ENCODE measurements around the gene KRTAP5-5. TPM values are rescaled to one million over a fixed set of nuclear protein-coding genes. Genes with fewer than 3 reads are reported as not detected.

The KRTAP5-5 gene
- total and polyA plus RNA-seq, 2 donors (not counting 1 experiment from before 2014, with no cell fraction given) = not detected

- H3K27ac ChIP-seq (ENCODE audit: low read length in 2 of 2) = no peak overlapping the region
- intact Hi-C loops (cut with micrococcal nuclease) = no loop called here
- TF ChIP-seq EZH2 (IDR thresholded peaks at IDR 0.05; ENCODE audit: borderline replicate concordance, insufficient read depth, low read depth, low read length, poor library complexity, severe bottlenecking) = no peak
- TF ChIP-seq, protein P1, sequence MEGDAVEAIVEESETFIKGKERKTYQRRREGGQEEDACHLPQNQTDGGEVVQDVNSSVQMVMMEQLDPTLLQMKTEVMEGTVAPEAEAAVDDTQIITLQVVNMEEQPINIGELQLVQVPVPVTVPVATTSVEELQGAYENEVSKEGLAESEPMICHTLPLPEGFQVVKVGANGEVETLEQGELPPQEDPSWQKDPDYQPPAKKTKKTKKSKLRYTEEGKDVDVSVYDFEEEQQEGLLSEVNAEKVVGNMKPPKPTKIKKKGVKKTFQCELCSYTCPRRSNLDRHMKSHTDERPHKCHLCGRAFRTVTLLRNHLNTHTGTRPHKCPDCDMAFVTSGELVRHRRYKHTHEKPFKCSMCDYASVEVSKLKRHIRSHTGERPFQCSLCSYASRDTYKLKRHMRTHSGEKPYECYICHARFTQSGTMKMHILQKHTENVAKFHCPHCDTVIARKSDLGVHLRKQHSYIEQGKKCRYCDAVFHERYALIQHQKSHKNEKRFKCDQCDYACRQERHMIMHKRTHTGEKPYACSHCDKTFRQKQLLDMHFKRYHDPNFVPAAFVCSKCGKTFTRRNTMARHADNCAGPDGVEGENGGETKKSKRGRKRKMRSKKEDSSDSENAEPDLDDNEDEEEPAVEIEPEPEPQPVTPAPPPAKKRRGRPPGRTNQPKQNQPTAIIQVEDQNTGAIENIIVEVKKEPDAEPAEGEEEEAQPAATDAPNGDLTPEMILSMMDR (IDR thresholded peaks at IDR 0.05) = no peak
- H3K36me3 ChIP-seq (replicated peaks in 1 of 2; ENCODE audit: control extremely low read depth in 1 of 2, control insufficient read depth in 1 of 2, extremely low read depth in 1 of 2, insufficient read depth in 2 of 2, low read length in 1 of 2) = no peaks in the 10 kb centered on the region
- Mint-ChIP-seq H3K4me3 (no peak overlapping the region), H3K27me3 (peaks cover 26% of the 10 kb centered on the region), H3K9me3 (ENCODE audit: insufficient read depth) (no peaks in the 10 kb centered on the region), H3K4me1 (peaks cover 3% of the 10 kb centered on the region), H3K27ac (no peak overlapping the region)
- H2AFZ ChIP-seq (ENCODE audit: insufficient read depth, low read depth, low read length, poor library complexity, severe bottlenecking) = no peak overlapping the region
- ChIA-PET POLR2A (no interaction called here), CTCF (interaction anchor here (1.0 kb wide), 1 partner anchor 29 kb away, joined by 4 read pairs; no protein-coding TSS in a partner anchor)
- no peak overlapping the region for H3K4me3 ChIP-seq (ENCODE audit: control extremely low read depth in 1 of 5, extremely low read depth in 1 of 5, insufficient read depth in 1 of 5, low read depth in 2 of 5, low read length in 4 of 5)
- no peaks in the 10 kb centered on the region for H3K9me3 ChIP-seq (ENCODE audit: control extremely low read depth in 1 of 3, control insufficient read depth in 2 of 3, insufficient read depth in 1 of 3, low read length in 2 of 3)
- H3K79me2 ChIP-seq (ENCODE audit: control insufficient read depth, insufficient read depth, low read length) = no peaks in the 10 kb centered on the region
- WGBS (ENCODE audit: insufficient coverage) = 90% methylated on average over 16 of the region's 16 CpGs
- ATAC-seq (ENCODE audit: low read depth) (no peak), DNase-seq (no peak)
- peaks cover 0 to 18% (median 1%) of the 10 kb centered on the region in 4 experiments for H3K27me3 ChIP-seq (replicated peaks in 1 of 4; ENCODE audit: control extremely low read depth in 1 of 4, control insufficient read depth in 3 of 4, insufficient read depth in 4 of 4, low read length in 3 of 4)
- no peaks in the 10 kb centered on the region for H4K20me1 ChIP-seq (ENCODE audit: control insufficient read depth, insufficient read depth, low read length, poor library complexity, severe bottlenecking)
- H3K4me1 ChIP-seq (ENCODE audit: control insufficient read depth in 2 of 2, insufficient read depth in 2 of 2, low read length in 2 of 2) = peaks cover 7 to 8% of the 10 kb centered on the region in 2 donors
- H3K9ac ChIP-seq (ENCODE audit: low read length) = no peak overlapping the region
- H3K4me2 ChIP-seq (replicated peaks; ENCODE audit: low read depth, low read length, poor library complexity, severe bottlenecking) = no peak overlapping the region
Observed at GRCh38 chr11:1624621-1625020, 5.0 kb upstream of the KRTAP5-5 start.

- H3K79me2 ChIP-seq (ENCODE audit: control insufficient read depth, insufficient read depth, low read length) = no peaks in the 10 kb centered on the region
- peaks cover 7 to 8% of the 10 kb centered on the region in 2 donors for H3K4me1 ChIP-seq (ENCODE audit: control insufficient read depth in 2 of 2, insufficient read depth in 2 of 2, low read length in 2 of 2)
- H3K4me3 Mint-ChIP-seq = no peak overlapping the region
- peaks cover 28% of the 10 kb centered on the region for H3K27me3 Mint-ChIP-seq
- H2AFZ ChIP-seq (ENCODE audit: insufficient read depth, low read depth, low read length, poor library complexity, severe bottlenecking) = no peak overlapping the region
- H3K9ac ChIP-seq (ENCODE audit: low read length) = no peak overlapping the region
- no peaks in the 10 kb centered on the region for H3K9me3 ChIP-seq (ENCODE audit: control extremely low read depth in 1 of 3, control insufficient read depth in 2 of 3, insufficient read depth in 1 of 3, low read length in 2 of 3)
- ChIA-PET POLR2A (no interaction called here), CTCF (no interaction called here)
- H3K27ac Mint-ChIP-seq = no peak overlapping the region
- no peaks in the 10 kb centered on the region for H3K36me3 ChIP-seq (replicated peaks in 1 of 2; ENCODE audit: control extremely low read depth in 1 of 2, control insufficient read depth in 1 of 2, extremely low read depth in 1 of 2, insufficient read depth in 2 of 2, low read length in 1 of 2)
- intact Hi-C loops (cut with micrococcal nuclease) = no loop called here
- H3K27me3 ChIP-seq (replicated peaks in 1 of 4; ENCODE audit: control extremely low read depth in 1 of 4, control insufficient read depth in 3 of 4, insufficient read depth in 4 of 4, low read length in 3 of 4) = peaks cover 0 to 18% (median 2%) of the 10 kb centered on the region in 4 experiments
- no peak overlapping the region for H3K4me3 ChIP-seq (ENCODE audit: control extremely low read depth in 1 of 5, extremely low read depth in 1 of 5, insufficient read depth in 1 of 5, low read depth in 2 of 5, low read length in 4 of 5)
- H3K27ac ChIP-seq (ENCODE audit: low read length in 2 of 2) = no peak overlapping the region
- H3K9me3 Mint-ChIP-seq (ENCODE audit: insufficient read depth) = no peaks in the 10 kb centered on the region
- DNase-seq (no peak), ATAC-seq (ENCODE audit: low read depth) (no peak)
- TF ChIP-seq, protein P1 (IDR thresholded peaks at IDR 0.05) = no peak
- TF ChIP-seq EZH2 (IDR thresholded peaks at IDR 0.05; ENCODE audit: borderline replicate concordance, insufficient read depth, low read depth, low read length, poor library complexity, severe bottlenecking) = no peak
- WGBS (ENCODE audit: insufficient coverage) = 88% methylated on average over 12 of the region's 13 CpGs
- H4K20me1 ChIP-seq (ENCODE audit: control insufficient read depth, insufficient read depth, low read length, poor library complexity, severe bottlenecking) = no peaks in the 10 kb centered on the region
- no peak overlapping the region for H3K4me2 ChIP-seq (replicated peaks; ENCODE audit: low read depth, low read length, poor library complexity, severe bottlenecking)
- peaks cover 3% of the 10 kb centered on the region for H3K4me1 Mint-ChIP-seq
Observed at GRCh38 chr11:1625541-1625940, 4.0 kb upstream of the KRTAP5-5 start.

Measured in B cell (primary cell).